ENCODE data around the gene ABTB2.
A peak's percentile ranks its signal among the peaks of the same experiment; 100 is the strongest.

The ABTB2 gene

DNA sequence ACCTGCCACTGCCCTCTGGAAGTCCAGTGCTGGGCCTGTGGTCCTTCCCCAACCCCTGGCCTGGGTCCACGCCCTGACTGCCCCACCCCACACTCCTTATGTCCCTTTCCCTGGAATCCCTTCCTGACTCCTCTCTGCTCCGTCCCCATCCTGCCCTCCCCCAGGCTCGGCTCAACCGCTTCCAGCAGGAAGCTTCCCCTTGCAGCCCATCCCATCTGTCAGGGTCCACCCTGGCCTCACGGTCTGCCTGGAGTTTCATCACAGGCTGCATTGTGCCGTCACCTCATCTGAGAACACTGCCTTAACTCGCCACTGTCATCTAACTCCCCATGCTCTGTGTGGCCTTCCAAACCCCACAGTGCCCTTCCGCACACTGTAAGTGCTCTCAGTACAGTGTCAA, 188.1 kb downstream of the ABTB2 start:
- TF ChIP-seq REST (IDR thresholded peaks at IDR 0.05; ENCODE audit: insufficient read depth in 1 of 2, low read depth in 2 of 2, low read length in 2 of 2), result no peak
- no peak for TF ChIP-seq POLR2AphosphoS5 (IDR thresholded peaks at IDR 0.05; ENCODE audit: low read depth, low read length)
- TF ChIP-seq FOXP2 (optimal IDR thresholded peaks at IDR 0.05; ENCODE audit: borderline replicate concordance, extremely low read depth, extremely low read length, insufficient read depth), result peak; percentile 89
- TF ChIP-seq SIN3A (IDR thresholded peaks at IDR 0.05; ENCODE audit: borderline replicate concordance, insufficient read depth, low read length), result no peak
- TF ChIP-seq TAF1 (IDR thresholded peaks at IDR 0.05; ENCODE audit: borderline replicate concordance, insufficient read depth, low read length), result no peak

DNA sequence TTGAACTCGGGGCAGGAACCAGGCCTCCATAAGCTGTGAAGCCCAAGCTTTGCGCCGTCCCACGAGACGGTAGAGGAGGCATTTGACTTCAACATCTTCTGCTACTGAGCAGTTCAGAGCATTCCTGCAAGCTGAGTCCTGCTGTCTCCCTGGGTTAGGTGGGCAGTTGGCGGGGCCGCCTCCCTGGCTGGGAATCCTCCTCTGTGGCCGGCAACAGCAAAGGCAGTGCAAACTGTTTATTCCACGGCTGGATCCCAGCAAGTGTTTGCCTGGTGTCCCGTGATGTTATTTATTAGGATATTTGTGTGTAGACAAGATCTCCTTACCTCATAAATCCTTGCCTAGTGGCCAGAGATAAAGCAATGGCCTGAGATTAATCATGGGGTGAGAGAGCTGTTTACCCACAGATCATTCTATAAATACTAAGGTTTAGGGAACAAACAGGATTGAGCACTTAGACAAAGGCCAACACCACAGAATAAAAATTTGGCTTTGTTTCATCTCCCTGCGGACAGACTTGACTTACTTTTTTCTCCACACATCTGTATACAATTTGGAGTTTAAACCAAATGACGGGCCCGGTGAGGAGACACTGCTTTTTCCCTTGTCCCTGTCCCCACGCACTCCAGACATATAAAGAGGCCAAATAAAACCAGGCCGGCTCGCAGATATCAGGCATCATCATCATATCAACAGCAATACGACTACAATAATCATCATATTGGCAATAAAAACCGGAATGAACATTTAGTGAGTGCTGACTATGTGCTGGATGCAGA, 189.0 kb downstream of the ABTB2 start:
- TF ChIP-seq SIN3A (IDR thresholded peaks at IDR 0.05; ENCODE audit: borderline replicate concordance, insufficient read depth, low read length), result no peak
- no peak for TF ChIP-seq TAF1 (IDR thresholded peaks at IDR 0.05; ENCODE audit: borderline replicate concordance, insufficient read depth, low read length)
- no peak for TF ChIP-seq REST (IDR thresholded peaks at IDR 0.05; ENCODE audit: insufficient read depth in 1 of 2, low read depth in 2 of 2, low read length in 2 of 2)
- no peak for TF ChIP-seq POLR2AphosphoS5 (IDR thresholded peaks at IDR 0.05; ENCODE audit: low read depth, low read length)
- no peak for TF ChIP-seq FOXP2 (optimal IDR thresholded peaks at IDR 0.05; ENCODE audit: borderline replicate concordance, extremely low read depth, extremely low read length, insufficient read depth)

- TF ChIP-seq POLR2AphosphoS5 (IDR thresholded peaks at IDR 0.05; ENCODE audit: low read depth, low read length) (no peak), FOXP2 (optimal IDR thresholded peaks at IDR 0.05; ENCODE audit: borderline replicate concordance, extremely low read depth, extremely low read length, insufficient read depth) (no peak), TAF1 (IDR thresholded peaks at IDR 0.05; ENCODE audit: borderline replicate concordance, insufficient read depth, low read length) (no peak), REST (IDR thresholded peaks at IDR 0.05; ENCODE audit: insufficient read depth in 1 of 2, low read depth in 2 of 2, low read length in 2 of 2) (no peak), SIN3A (IDR thresholded peaks at IDR 0.05; ENCODE audit: borderline replicate concordance, insufficient read depth, low read length) (no peak)
Observed at GRCh38 chr11:34167961-34168360, 189.8 kb downstream of the ABTB2 start.

DNA sequence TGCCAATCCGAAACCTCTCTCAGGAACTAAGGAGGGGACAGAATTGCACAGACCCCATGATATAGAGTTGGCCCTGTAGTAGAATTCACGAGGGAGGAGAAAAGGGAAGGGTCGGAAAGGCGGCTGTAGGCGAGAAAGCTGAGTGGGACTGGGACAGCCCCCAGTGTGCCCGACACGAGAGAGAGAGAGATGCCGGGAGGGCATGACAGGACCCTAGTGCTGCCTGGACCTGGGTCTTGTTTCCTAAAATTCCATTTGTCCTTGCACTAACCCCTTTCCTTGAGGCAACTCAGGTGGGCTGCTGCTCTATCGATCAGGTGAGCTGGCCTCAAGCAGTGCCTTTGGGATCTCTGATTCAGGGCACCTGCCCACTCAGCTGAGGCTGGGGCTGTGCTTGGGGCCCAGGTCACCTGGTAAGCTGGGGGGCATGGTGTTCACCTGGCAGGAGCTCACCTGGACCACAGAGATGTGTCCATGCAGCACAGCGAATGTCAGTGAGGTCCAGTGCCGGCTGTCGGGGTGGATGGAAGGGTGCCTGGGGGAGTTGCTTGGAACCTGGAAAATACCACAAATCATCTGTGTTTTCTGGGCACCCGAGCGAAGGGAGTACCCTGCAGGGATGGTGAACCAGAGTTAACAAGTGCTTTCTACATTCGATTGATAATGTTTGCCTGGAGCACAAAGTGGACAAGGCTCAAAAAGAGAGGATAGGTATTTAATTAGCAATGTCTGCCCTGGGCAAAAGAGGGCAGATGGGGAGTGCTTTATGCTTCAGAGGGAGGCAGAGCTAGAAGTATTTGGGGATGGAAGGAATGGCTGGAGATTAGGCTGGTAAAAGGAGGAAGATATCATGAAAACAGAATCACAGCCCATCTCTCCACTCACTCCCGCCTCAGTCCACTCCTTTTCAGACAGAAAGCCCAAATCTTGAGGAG, 190.7 kb downstream of the ABTB2 start:
- TF ChIP-seq REST (IDR thresholded peaks at IDR 0.05; ENCODE audit: insufficient read depth in 1 of 2, low read depth in 2 of 2, low read length in 2 of 2) (no peak), SIN3A (IDR thresholded peaks at IDR 0.05; ENCODE audit: borderline replicate concordance, insufficient read depth, low read length) (no peak), POLR2AphosphoS5 (IDR thresholded peaks at IDR 0.05; ENCODE audit: low read depth, low read length) (no peak), FOXP2 (optimal IDR thresholded peaks at IDR 0.05; ENCODE audit: borderline replicate concordance, extremely low read depth, extremely low read length, insufficient read depth) (no peak)

Measured in PFSK-1 (cell line).